Ammon's horn (tissue), 1 donor: Measurements from ENCODE around the gene PYM1.
"Not testable (repeated sequence)": the region's sequence is repeated elsewhere in the genome, so short reads cannot be mapped to it uniquely, and the experiment has no call there.

Experiments used
- DNase-seq: peaks from one replicate; pipeline ENCODE4 v3.0.0-alpha.2; 2016; ENCODE audit warnings: low spot score

PYM1 gene

DNA sequence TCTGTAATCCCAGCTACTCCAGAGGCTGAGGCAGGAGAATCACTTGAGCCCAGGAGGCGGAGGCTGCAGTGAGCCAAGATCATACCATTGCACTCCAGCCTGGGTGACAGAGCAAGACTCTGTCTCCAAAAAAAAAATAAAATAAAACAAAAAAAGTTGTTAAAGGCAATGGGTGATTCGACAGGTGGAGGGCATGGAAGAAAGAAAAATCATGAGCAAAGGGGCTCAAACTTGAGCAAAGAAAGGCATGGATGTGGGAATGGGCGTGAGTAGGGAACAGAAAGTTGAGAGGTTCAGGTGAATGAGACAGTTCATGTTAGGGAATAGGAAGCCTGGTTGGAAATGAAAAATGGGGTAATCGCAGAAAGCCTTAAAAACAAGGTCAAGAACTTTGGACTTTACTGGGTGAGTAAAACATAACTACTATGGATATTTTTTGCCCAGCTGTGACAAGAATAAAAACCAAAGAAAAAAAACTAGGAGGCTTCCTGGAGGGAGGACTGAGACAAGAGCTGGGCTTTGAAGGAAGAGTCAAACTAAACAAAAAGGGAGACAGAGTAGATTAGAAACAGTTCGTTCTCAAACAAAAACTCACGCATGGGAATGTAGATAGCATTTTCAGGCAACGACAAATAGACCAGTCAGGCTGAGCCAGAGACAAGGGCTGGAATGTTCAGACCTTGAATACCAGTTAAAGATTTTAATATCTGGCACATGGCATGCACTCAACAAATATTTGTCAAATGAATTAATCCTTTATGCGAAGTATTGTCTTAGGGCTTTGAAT, 18.8 kb downstream of the PYM1 start:
- DNase-seq, result peak; percentile 25

DNA sequence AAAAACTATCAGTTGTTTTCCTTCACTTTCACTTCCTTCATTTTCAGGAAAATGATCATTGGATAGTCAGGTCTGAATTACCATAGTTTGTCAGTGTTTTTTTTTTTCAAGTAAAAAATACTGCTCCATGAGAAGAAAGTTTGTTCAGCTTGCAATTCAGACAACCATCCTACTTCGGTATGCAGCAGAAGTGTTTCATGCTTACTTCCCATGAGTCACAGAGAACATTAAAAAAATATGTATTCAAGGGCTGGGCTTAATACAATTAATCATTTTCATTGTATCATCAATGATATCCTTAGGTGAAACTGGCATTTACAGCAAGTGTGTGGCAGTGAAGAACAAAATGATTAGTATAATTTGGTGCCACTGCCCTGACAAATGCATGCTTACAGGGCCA, 21.6 kb downstream of the PYM1 start:
- DNase-seq, result no peak

DNA sequence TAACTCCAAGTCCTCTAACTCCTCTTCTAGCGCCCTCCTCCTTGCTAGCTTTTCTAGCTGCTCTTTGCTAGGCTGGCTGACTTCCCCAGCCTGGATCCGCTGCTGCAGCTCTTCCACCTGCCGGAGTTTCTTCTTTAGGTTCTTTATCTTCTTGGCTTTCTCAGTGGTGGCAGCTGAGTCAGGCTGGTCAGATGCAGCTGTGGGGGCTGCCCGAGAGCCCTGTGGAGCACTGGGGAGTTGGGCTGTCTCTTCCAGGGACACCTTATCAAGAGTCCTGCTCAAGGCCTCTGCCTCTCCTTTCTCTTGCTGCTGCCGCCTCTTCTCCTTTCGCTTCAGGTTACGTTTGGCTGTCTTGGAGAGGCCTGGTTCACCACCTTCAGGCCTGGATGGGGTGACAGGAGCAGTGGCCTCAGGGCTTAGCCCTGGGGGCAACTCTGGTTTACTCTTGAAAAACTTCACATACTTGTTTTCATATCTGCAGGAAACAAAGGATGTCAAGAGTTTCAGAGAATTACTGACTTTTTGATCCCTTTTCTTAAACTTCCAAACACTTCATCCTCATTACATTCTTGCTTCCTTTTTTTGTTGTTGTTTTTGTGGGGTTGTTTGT, 25.7 kb downstream of the PYM1 start:
- no peak for DNase-seq

DNA sequence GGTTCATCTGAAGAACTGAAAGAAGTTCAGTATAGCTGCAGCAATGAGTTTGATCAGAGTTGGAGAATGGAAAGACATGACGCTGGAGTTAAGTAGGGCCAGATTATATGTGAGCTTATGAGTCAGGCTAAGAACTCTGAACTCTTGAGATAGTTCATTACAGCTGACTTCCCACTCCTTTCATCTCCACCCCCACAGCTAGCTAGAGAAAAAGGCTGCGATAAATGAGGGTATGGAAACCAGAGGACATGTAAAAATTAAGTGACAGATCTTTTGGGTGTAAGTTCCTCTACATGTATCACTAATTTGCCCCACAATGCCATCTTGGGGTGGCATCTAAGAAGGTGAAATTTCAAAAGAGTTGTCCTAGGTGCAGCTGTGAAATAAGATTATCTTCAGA, 28.6 kb downstream of the PYM1 start:
- DNase-seq, result no peak

DNA sequence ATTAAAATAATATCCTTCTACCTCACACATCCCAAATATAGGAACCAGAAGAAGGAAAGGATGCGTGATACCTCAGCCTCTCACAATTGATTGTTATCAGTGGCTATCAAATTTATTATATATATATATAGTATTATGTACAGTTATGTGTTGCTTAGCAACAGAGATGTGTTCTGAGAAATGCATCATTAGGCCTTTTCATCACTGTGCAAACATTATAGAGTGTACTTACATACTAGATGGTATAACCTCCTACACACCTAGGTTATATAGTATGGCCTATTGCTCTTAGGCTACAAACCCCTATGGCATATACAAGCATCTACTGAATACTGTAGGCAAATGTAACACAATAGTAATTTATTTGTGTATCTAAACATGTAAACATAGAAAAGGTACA, 34.0 kb downstream of the PYM1 start:
- DNase-seq, result no peak

DNA sequence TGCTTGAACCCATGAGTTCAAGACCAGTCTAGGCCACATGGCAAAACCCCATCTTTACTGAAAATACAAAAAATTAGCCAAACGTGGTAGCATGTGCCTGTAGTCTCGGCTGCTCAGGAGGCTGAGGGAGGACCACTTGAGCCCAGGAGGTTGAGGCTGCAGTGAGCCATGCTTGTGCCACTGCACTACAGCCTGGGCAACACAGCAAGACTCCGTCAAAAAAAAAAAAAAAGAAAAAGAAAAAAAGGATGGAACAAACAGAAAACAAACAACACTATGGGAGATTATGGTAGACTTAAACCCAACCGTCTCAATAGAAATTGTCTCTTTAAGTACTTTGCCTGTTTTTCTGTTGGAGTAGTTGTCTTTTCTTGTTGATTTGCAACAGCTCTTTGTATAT, 36.4 kb downstream of the PYM1 start:
- no peak for DNase-seq

DNA sequence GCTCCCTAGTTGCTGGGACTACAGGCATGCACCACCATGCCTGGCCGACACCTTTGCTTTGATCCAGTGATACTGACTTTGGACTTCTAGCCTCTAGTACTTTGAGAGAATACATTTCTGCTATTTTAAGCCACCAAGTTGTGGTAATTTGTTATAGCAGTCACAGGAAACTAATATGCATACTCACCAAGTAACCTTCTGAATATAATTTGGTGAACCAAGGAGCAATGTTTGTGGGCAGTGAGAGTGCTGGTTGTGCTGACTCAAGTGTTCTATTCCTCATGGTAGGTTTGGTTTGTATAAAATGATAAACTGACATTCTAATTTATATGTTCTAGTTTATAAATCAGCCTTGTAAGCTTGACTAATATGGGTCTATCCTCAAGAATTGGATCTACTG, 42.6 kb downstream of the PYM1 start:
- no peak for DNase-seq

DNA sequence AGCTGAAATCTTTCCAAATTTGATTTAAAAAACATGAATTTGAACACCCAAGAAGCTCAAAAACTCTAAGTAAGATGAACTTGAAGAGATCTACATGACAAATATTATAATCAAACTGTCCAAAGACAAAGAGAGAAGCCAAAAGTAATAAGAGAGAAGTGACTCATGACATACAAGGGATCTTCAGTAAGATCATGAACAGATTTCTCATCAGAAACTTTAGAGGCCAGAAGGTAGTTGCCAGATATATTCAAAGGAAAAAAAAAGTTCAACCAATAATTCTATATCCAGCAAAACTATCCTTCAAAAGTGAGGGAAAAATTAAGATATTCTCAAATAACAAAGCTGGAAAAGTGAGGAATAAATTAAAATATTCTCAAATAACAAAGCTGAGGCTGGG, 49.9 kb downstream of the PYM1 start:
- DNase-seq, result no peak

DNA sequence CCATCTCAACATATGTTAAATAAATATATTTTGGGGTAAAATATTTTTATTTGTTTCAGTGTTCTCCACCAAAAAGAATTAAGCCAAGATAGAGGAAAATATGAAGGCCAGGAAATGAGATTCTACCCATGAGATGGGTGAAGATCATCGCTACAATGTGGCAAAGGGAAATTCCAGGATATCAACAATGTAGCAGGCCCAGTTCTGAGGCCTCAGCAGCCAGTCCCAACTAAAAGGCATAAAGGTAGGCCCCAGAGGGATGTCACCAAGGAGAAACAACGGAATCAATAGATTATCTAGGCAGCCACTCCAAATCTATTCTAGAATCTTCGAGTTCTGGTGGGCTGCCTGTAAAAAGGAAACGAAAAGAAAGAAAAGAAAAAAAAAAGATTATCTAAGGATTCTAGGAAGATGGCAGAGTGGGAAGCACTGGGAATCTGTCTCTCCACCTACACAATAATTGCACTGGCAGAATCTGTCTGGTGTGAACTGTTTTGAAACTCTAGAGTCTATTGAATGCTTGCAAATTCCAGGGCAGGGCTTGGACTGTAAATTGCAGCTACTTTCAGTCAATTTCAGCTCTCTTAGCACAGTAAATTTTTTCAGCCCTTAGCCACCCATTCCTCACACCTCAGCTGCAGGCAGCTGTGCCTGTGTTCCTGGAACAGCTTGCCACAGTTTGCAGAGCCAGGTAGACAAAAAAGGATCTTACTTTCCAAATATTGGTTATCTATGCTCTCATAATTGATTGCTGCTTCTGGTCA, 51.8 kb downstream of the PYM1 start:
- peak; percentile 32 for DNase-seq

DNA sequence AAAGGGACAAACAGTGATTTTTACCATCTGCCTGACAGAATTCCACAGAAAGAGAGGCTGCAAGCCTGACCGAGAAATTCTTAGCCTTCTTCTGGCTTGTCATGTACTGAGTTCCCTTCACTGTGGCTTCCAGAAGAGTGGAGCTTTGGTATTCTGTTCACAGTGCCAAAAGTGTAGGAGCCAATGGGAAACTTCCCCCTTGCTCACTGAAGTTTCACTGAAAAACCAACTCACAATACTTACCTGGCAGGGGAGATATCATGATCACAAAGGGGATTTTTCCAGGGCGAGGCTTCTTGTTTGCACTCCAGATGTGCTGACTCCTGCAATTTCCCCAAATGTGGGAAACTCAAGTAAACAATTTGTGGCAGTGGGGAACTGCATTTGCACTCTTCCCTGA, 53.3 kb downstream of the PYM1 start:
- peak; percentile 5 for DNase-seq

DNA sequence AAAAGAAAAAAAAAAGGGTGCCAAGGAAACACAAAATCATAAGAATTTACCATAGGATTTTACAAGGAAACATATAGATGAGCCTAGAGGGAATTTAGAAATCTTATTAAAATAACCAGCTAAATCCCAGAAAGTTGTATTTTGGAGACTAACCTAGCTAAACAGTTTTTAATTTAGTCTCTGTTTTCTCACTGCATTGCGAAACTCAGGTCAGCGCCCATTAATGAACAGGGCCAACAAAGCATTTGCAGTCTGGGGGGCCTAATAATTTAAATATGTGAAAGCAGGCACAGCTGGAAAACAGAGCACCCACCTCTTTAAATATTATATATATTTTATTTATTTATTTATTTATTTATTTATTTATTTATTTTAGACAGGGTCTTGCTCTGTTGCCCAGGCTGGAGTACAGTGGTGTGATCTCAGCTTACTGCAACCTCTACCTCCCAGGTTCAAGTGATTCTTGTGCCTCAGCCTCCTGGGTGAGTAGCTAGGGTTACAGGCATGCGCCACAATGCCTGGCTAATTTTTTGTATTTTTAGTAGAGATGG, 61.2 kb downstream of the PYM1 start:
- DNase-seq, result not testable (repeated sequence)

DNA sequence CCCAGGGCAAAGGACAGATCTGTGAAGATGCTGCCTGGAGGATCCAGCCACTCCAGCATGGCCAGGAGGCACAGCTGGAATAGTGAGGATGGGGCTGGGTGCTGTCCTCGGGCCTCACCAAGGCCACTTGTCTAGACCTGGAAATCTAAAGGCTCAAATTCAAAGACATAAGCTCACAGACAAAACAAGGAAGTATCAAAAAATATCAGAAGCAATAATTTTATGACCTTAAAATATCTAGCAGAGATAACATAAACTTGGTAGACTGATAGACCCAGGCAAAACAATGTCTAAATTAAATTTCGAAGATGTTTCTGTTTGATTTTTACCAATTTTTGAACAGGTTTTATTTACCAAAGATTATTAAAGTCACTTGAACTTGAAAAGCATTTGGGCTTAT, 62.4 kb downstream of the PYM1 start:
- no peak for DNase-seq

DNA sequence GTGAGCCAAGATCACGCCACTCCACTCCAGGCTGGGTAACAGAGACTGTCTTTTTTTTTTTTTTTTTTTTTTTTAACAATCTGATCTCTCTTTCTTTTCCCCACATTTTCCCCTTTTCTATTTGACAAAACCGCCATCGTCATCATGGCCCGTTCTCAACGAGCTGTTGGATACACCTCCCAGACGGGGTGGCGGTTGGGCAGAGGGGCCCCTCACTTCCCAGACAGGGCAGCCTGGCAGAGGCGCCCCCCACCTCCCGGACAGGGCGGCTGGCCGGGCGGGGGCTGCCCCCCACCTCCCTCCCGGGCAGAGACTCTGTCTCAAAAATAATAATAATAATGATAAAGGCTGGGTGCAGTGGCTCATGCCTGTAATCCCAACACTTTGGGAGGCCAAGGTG, 64.8 kb downstream of the PYM1 start:
- not testable (repeated sequence) for DNase-seq

DNA sequence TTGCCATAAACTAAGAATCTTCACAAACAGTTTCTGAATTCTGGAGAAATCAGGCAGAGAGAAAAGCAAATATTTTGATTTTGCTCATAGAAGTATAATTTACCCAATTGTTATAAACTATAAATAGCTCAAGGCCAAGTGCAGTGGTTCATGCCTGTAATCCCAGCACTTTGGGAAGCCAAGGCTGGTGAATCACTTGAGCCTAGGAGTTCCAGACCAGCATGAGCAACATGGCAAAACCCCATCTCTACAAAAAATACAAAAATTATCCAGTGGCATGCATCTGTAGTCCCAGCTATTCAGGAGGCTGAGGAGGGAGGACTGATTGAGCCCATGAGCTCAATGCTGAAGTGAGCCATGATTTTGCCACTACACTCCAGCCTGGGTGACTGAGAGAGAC, 65.4 kb downstream of the PYM1 start:
- DNase-seq, result no peak

DNA sequence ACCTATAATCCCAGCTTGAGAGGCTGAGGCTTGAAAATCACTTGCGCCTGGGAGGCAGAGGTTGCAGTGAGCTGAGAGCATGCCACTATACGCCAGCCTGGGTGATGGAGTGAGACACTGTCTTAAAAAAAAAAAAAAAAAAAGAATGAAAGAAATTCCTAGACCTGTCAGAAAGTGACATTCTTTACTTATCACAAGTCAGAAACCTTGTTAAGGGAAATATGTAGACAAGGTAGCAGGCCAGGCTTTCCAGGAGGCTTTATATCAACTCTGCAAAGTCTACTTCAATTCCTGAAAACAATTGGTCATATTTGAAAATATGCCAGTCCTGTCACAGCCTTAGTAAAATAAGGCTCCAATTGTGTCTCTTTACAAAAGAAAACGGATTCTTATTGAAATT, 65.8 kb downstream of the PYM1 start:
- DNase-seq, result no peak

DNA sequence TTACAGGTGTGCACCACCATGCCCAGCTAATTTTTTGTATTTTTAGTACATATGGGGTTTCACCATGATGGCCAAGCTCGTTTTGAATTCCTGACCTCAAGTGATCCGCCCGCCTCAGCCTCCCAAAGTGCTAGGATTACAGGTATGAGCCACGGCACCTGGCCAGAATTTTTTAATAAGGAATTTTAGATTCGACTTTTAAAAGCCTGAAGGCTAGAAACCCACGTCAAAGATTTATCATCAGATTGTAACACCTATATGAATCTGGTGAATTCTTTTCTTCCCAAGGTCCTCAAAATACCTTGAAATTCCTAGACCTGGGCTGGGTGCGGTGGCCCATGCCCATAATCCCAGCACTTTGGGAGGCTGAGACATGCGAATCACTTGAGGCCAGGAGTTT, 66.3 kb downstream of the PYM1 start:
- no peak for DNase-seq

DNA sequence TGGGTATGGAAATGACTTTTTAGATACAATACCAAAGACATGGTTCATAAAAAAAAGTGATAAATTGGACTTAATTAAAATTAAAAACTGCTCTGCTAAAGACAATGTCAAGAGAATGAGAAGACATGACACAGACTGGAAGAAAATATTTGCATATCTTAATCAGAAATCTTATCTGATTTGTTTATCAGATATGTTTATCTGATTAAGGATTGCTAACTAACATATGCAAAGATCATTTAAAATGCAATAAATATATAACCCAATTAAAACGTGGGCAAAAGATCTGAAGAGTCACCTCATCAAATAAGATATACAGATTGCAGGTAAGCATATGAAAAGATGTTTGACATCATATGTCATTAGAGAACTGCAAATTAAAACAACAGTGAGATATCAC, 75.0 kb downstream of the PYM1 start:
- no peak for DNase-seq
